Neural progenitor cell (in vitro differentiated cells): Measurements from ENCODE around the gene PRDX3. TPM values are rescaled to one million over a fixed set of nuclear protein-coding genes. Genes with fewer than 3 reads are reported as not detected.

Experiments
- DNase-seq: peaks from one replicate; pipeline ENCODE4 v3.0.0-alpha.2; 2016; ENCODE audit warnings: low spot score
- H2AFZ ChIP-seq: fragments of 200-600 bp; sonication (generic); replicated peaks from 2 replicates; pipeline ENCODE4 v1.6.1; 2016; ENCODE audit warnings: antibody characterized with exemption
- H3F3A ChIP-seq: fragments of 200-600 bp; sonication (generic); 2 replicates; pipeline ENCODE4 v1.6.1; 2016; ENCODE audit warnings: antibody characterized with exemption, low read depth
- H3K27ac ChIP-seq: fragments of 200-600 bp; sonication (generic); 2 replicates; pipeline ENCODE4 v1.5.1; 2016; ENCODE audit warnings: mild to moderate bottlenecking
- H3K27me3 ChIP-seq: fragments of 200-600 bp; sonication (generic); 2 replicates; pipeline ENCODE4 v1.6.1; 2016; ENCODE audit warnings: mild to moderate bottlenecking, moderate library complexity
- H3K36me3 ChIP-seq: fragments of 200-600 bp; sonication (generic); 2 replicates; pipeline ENCODE4 v1.5.1; 2016
- H3K4me1 ChIP-seq: fragments of 200-600 bp; sonication (generic); 2 replicates; pipeline ENCODE4 v1.6.1; 2016; ENCODE audit warnings: mixed run types
- H3K4me2 ChIP-seq: fragments of 200-600 bp; sonication (generic); 2 replicates; pipeline ENCODE4 v1.6.1; 2016
- H3K4me3 ChIP-seq: fragments of 200-600 bp; sonication (generic); 2 replicates; pipeline ENCODE4 v1.5.1; 2016
- H3K79me2 ChIP-seq: fragments of 200-600 bp; sonication (generic); 2 replicates; pipeline ENCODE4 v1.6.1; 2016; ENCODE audit warnings: low read depth
- H3K9ac ChIP-seq: fragments of 200-600 bp; sonication (generic); 2 replicates; pipeline ENCODE4 v1.6.1; 2016
- H3K9me3 ChIP-seq: fragments of 200-600 bp; sonication (generic); 2 replicates; pipeline ENCODE4 v1.5.1; 2016; ENCODE audit warnings: low read depth
- H4K20me1 ChIP-seq: fragments of 200-600 bp; sonication (generic); 2 replicates; pipeline ENCODE4 v1.6.1; 2016; ENCODE audit warnings: low read depth
- H3K27ac Mint-ChIP-seq: 3 replicates; pipeline ENCODE4 v1.8.0; 2021; ENCODE audit warnings: mixed read lengths
- H3K27me3 Mint-ChIP-seq: 2 replicates; pipeline ENCODE4 v1.8.0; 2022; ENCODE audit warnings: low read depth, mild to moderate bottlenecking, inconsistent platforms, moderate library complexity, mixed read lengths; ENCODE audit not compliant: insufficient read depth
- H3K36me3 Mint-ChIP-seq: 3 replicates; pipeline ENCODE4 v1.8.0; 2021; ENCODE audit warnings: mixed read lengths
- H3K4me1 Mint-ChIP-seq: 3 replicates; pipeline ENCODE4 v1.8.0; 2021; ENCODE audit warnings: mixed read lengths
- H3K4me3 Mint-ChIP-seq: 3 replicates; pipeline ENCODE4 v1.8.0; 2021; ENCODE audit warnings: mild to moderate bottlenecking, moderate library complexity, mixed read lengths
- H3K9me3 Mint-ChIP-seq: 3 replicates; pipeline ENCODE4 v1.8.0; 2020; ENCODE audit warnings: mixed read lengths
- EZH2 ChIP-seq: fragments of 200-600 bp; sonication (generic); IDR thresholded peaks from 2 replicates; pipeline ENCODE4 v1.6.1; 2017; ENCODE audit warnings: antibody characterized with exemption, mild to moderate bottlenecking, moderate library complexity
- EZH2phosphoT487 ChIP-seq: fragments of 200-600 bp; sonication (generic); IDR thresholded peaks from 2 replicates; pipeline ENCODE4 v1.6.1; 2017; ENCODE audit warnings: antibody characterized with exemption
- total RNA-seq: library from RNA; depleted of rRNA; stranded (reverse); fragments of >200 nt; gene quantifications from 2 replicates; pipeline ENCODE4 v1.2.3, GENCODE V29; 2015; ENCODE audit warnings: low replicate concordance
- TF ChIP-seq, protein P1 (sequence below): fragments of 200-600 bp; sonication (generic); IDR thresholded peaks from 2 replicates; pipeline ENCODE4 v1.5.1; 2017; ENCODE audit warnings: antibody characterized with exemption, mild to moderate bottlenecking

The PRDX3 gene
- total RNA-seq, 1 donor from 2014 or later, result 405 TPM

- H3K27ac Mint-ChIP-seq, result peak overlapping the region; percentile 38
- Histone ChIP-seq H3K9ac (no peak overlapping the region), H3K27ac (no peak overlapping the region)
Measured at GRCh38 chr10:119209035-119209735, 30.6 kb upstream of the PRDX3 start.

GRCh38 chr10:119208553-119208940 lies 29.9 kb upstream of the PRDX3 start:
- no peaks in the 10 kb centered on the region for H4K20me1 ChIP-seq
- no peaks in the 10 kb centered on the region for H3K9me3 ChIP-seq
- H3K4me1 Mint-ChIP-seq, result peaks cover 65% of the 10 kb centered on the region
- peak overlapping the region; percentile 74 for H3K4me3 ChIP-seq
- H3K27ac Mint-ChIP-seq, result no peak overlapping the region
- peaks cover 8% of the 10 kb centered on the region for H3K27me3 Mint-ChIP-seq
- H3K79me2 ChIP-seq, result peaks cover 3% of the 10 kb centered on the region
- peak overlapping the region; percentile 51 for H2AFZ ChIP-seq
- no peak overlapping the region for H3K27ac ChIP-seq
- H3F3A ChIP-seq, result peaks cover 20% of the 10 kb centered on the region
- H3K9ac ChIP-seq, result no peak overlapping the region
- peaks cover 17% of the 10 kb centered on the region for H3K27me3 ChIP-seq
- H3K4me3 Mint-ChIP-seq, result peak overlapping the region; percentile 96
- TF ChIP-seq, protein P1, sequence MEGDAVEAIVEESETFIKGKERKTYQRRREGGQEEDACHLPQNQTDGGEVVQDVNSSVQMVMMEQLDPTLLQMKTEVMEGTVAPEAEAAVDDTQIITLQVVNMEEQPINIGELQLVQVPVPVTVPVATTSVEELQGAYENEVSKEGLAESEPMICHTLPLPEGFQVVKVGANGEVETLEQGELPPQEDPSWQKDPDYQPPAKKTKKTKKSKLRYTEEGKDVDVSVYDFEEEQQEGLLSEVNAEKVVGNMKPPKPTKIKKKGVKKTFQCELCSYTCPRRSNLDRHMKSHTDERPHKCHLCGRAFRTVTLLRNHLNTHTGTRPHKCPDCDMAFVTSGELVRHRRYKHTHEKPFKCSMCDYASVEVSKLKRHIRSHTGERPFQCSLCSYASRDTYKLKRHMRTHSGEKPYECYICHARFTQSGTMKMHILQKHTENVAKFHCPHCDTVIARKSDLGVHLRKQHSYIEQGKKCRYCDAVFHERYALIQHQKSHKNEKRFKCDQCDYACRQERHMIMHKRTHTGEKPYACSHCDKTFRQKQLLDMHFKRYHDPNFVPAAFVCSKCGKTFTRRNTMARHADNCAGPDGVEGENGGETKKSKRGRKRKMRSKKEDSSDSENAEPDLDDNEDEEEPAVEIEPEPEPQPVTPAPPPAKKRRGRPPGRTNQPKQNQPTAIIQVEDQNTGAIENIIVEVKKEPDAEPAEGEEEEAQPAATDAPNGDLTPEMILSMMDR, result no peak
- no peak for TF ChIP-seq EZH2
- TF ChIP-seq EZH2phosphoT487, result peak; percentile 2
- peak overlapping the region; percentile 91 for H3K4me2 ChIP-seq
- H3K9me3 Mint-ChIP-seq, result no peaks in the 10 kb centered on the region
- no peaks in the 10 kb centered on the region for H3K36me3 ChIP-seq
- H3K36me3 Mint-ChIP-seq, result no peaks in the 10 kb centered on the region
- H3K4me1 ChIP-seq, result peaks cover 39% of the 10 kb centered on the region
- no peak for DNase-seq

More at GRCh38 chr10:119209035-119209735, 30.6 kb upstream of the PRDX3 start:
- H3K4me1 Mint-ChIP-seq, result peaks cover 61% of the 10 kb centered on the region
- H4K20me1 ChIP-seq, result no peaks in the 10 kb centered on the region
- H3K36me3 ChIP-seq, result no peaks in the 10 kb centered on the region
- H3K4me3 ChIP-seq, result peak overlapping the region; percentile 74
- peaks cover 4% of the 10 kb centered on the region for H3K27me3 Mint-ChIP-seq
- peak overlapping the region; percentile 96 for H3K4me3 Mint-ChIP-seq
- no peaks in the 10 kb centered on the region for H3K9me3 ChIP-seq
- no peaks in the 10 kb centered on the region for H3K9me3 Mint-ChIP-seq
- peaks cover 17% of the 10 kb centered on the region for H3K27me3 ChIP-seq
- peaks cover 39% of the 10 kb centered on the region for H3K4me1 ChIP-seq
- H3K4me2 ChIP-seq, result peak overlapping the region; percentile 91
- H3K79me2 ChIP-seq, result peaks cover 3% of the 10 kb centered on the region
- peaks cover under 1% of the 10 kb centered on the region for H3K36me3 Mint-ChIP-seq
- peaks cover 20% of the 10 kb centered on the region for H3F3A ChIP-seq
- TF ChIP-seq, protein P1, result peak; percentile 83
- no peak for TF ChIP-seq EZH2phosphoT487
- H2AFZ ChIP-seq, result peak overlapping the region; percentile 83
- DNase-seq, result peak; percentile 83

DNA sequence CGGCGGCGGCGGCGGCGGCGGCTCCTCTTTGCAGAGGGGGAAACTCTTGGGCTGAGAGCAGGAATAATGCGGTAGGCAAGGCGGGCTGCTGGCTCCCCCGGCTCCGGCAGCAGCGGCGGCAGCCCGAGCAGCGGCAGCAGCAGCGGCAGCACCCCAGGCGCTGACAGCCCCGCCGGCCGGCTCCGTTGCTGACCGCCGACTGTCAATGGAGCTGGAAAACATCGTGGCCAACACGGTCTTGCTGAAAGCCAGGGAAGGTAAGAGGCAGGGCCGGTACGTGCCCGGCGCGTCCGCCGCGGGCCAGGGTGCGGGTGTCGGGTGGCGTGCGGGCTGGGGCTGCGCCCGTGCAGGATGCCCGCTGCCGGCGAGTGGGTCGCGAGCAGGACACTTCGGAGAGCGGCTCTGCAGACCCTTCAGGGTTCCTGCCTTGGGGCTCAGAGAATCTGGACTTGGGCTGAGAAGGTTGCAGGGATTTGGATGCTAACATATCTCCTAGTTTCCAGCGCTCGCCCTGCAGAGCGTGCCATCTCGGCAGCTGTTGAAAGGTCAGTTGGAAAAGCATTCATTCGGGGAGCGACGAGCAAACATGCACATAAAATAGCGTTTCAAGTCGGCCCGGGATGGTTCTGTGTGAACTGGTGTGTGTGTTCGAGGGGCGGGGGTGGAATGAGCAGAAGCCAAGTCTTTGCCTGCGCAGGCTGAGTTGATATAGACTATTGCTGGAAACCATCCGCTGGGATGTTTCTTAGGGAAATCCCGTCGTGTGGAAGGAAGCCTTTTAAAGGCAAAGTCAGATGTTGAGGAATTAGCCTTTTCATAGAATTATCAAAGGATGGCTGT lies 29.3 kb upstream of the PRDX3 start:
- H3K27me3 ChIP-seq, result peaks cover 17% of the 10 kb centered on the region
- H3K36me3 Mint-ChIP-seq, result no peaks in the 10 kb centered on the region
- peaks cover 8% of the 10 kb centered on the region for H3K27me3 Mint-ChIP-seq
- H3K27ac ChIP-seq, result no peak overlapping the region
- H3K9ac ChIP-seq, result no peak overlapping the region
- H3K9me3 Mint-ChIP-seq, result no peaks in the 10 kb centered on the region
- TF ChIP-seq, protein P1, result no peak
- peak; percentile 53 for TF ChIP-seq EZH2
- peak; percentile 52 for TF ChIP-seq EZH2phosphoT487
- peaks cover 43% of the 10 kb centered on the region for H3K4me1 ChIP-seq
- no peaks in the 10 kb centered on the region for H3K36me3 ChIP-seq
- peak; percentile 56 for DNase-seq
- peak overlapping the region; percentile 91 for H3K4me2 ChIP-seq
- peak overlapping the region; percentile 23 for H3K27ac Mint-ChIP-seq
- H4K20me1 ChIP-seq, result no peaks in the 10 kb centered on the region
- peak overlapping the region; percentile 74 for H3K4me3 ChIP-seq
- H3K79me2 ChIP-seq, result peaks cover 3% of the 10 kb centered on the region
- peaks cover 24% of the 10 kb centered on the region for H3F3A ChIP-seq
- H3K4me1 Mint-ChIP-seq, result peaks cover 71% of the 10 kb centered on the region
- peak overlapping the region; percentile 96 for H3K4me3 Mint-ChIP-seq
- peak overlapping the region; percentile 51 for H2AFZ ChIP-seq
- no peaks in the 10 kb centered on the region for H3K9me3 ChIP-seq
